ENCODE data around the gene SLC25A18. TPM values are rescaled to one million over a fixed set of nuclear protein-coding genes. Genes with fewer than 3 reads are reported as not detected.

The SLC25A18 gene
- total and polyA plus RNA-seq, 2 of the 8 experiments (the other 6 are each of a cell fraction or from before 2014, with no cell fraction given), result 2.8 to 2.9 TPM

GRCh38 chr22:17631076-17631565, 67.8 kb downstream of the SLC25A18 start:
- FAIRE-seq (no peak), DNase-seq (ENCODE audit: low read depth in 1 of 2, low spot score in 2 of 2) (no peak)
- Histone ChIP-seq H3K27me3 (replicated peaks in 1 of 4; ENCODE audit: control insufficient read depth in 3 of 4, extremely low read depth in 1 of 4, insufficient read depth in 3 of 4, low read length in 3 of 4) (no peaks in the 10 kb centered on the region), H3K36me3 (ENCODE audit: control insufficient read depth in 2 of 4, insufficient read depth in 4 of 4, low read length in 3 of 4) (no peaks in the 10 kb centered on the region), H3K9me3 (ENCODE audit: insufficient read depth in 2 of 2, low read depth in 1 of 2, low read length in 1 of 2) (no peaks in the 10 kb centered on the region), H3K27ac (ENCODE audit: low read depth, low read length) (no peak overlapping the region), H2BK120ac (replicated peaks; ENCODE audit: low read depth, low read length) (no peak overlapping the region), H3K18ac (ENCODE audit: extremely low read depth, low read length) (no peak overlapping the region), H4K8ac (ENCODE audit: extremely low read depth, insufficient read depth, low read length) (no peak overlapping the region), H3K79me1 (ENCODE audit: low read depth, low read length) (peaks cover 2% of the 10 kb centered on the region; the same call in 1 of the 2 replicates), H3K23me2 (ENCODE audit: low read depth, low read length) (peaks cover 4% of the 10 kb centered on the region; the same call in 1 of the 2 replicates), H2BK12ac (ENCODE audit: low read depth, low read length) (no peak overlapping the region), H3K56ac (replicated peaks; ENCODE audit: insufficient read length, low read depth, low read length) (no peak overlapping the region), H3K4me3 (ENCODE audit: extremely low read depth in 1 of 4, insufficient read depth in 2 of 4, low read depth in 3 of 4, low read length in 4 of 4) (no peak overlapping the region), H2BK15ac (ENCODE audit: low read length) (no peak overlapping the region), H3K4me1 (replicated peaks in 1 of 4; ENCODE audit: control insufficient read depth in 3 of 4, insufficient read depth in 4 of 4, low read length in 3 of 4) (no peaks in the 10 kb centered on the region), H3K9ac (replicated peaks in 1 of 4; ENCODE audit: extremely low read depth in 1 of 4, low read depth in 3 of 4, low read length in 3 of 4) (no peak overlapping the region), H3K4me2 (ENCODE audit: insufficient read depth in 1 of 2, low read depth in 2 of 2, low read length in 2 of 2) (no peak overlapping the region), H2BK5ac (ENCODE audit: low read depth, low read length) (no peak overlapping the region), H3K79me2 (ENCODE audit: control insufficient read depth in 1 of 2, insufficient read depth in 2 of 2, low read length in 2 of 2) (peaks cover 3 to 20% of the 10 kb centered on the region in 2 experiments; a peak in 3 of 4 replicates), H3K14ac (ENCODE audit: insufficient read length) (no peak overlapping the region), H2BK20ac (ENCODE audit: low read length) (no peak overlapping the region), H4K91ac (replicated peaks; ENCODE audit: insufficient read length, low read length) (no peak overlapping the region), H3K4ac (replicated peaks; ENCODE audit: insufficient read length, low read depth, low read length) (no peak overlapping the region), H4K20me1 (replicated peaks in 1 of 2; ENCODE audit: control insufficient read depth in 1 of 2, insufficient read depth in 2 of 2, low read length in 2 of 2) (no peaks in the 10 kb centered on the region), H3K23ac (ENCODE audit: insufficient read length) (no peak overlapping the region), H2AK5ac (ENCODE audit: low read depth, low read length) (no peak overlapping the region), H4K5ac (ENCODE audit: insufficient read length, low read depth, low read length) (no peak overlapping the region), H2AFZ (ENCODE audit: low read length) (no peak overlapping the region)
- TF ChIP-seq BACH1 (IDR thresholded peaks at IDR 0.05; ENCODE audit: low read length) (no peak), CBX8 (IDR thresholded peaks at IDR 0.05; ENCODE audit: borderline replicate concordance, low read depth, low read length) (no peak), TCF12 (IDR thresholded peaks at IDR 0.05; ENCODE audit: low read depth, low read length) (no peak), POLR2A (IDR thresholded peaks at IDR 0.05; ENCODE audit: control extremely low read depth in 1 of 2, low read depth in 2 of 2, low read length in 2 of 2) (no peak), CTCF (IDR thresholded peaks at IDR 0.05; ENCODE audit: control extremely low read depth in 1 of 3, insufficient read depth in 1 of 3, low read depth in 1 of 3, low read length in 3 of 3) (no peak), CBX5 (IDR thresholded peaks at IDR 0.05; ENCODE audit: low read depth, low read length) (no peak), CHD1 (IDR thresholded peaks at IDR 0.05; ENCODE audit: low read depth, low read length) (no peak), CEBPB (IDR thresholded peaks at IDR 0.05; ENCODE audit: low read depth, low read length) (no peak), RXRA (IDR thresholded peaks at IDR 0.05; ENCODE audit: insufficient read depth, low read depth, low read length) (no peak), NANOG (IDR thresholded peaks at IDR 0.05; ENCODE audit: insufficient read depth, low read depth, low read length, poor library complexity, severe bottlenecking) (no peak), EP300 (IDR thresholded peaks at IDR 0.05; ENCODE audit: borderline replicate concordance in 1 of 2, low read depth in 2 of 2, low read length in 2 of 2) (no peak), KDM4A (IDR thresholded peaks at IDR 0.05; ENCODE audit: low read depth, low read length, severe bottlenecking) (no peak)
- 90% methylated on average over 9 of the region's 9 CpGs; no CpG with 5 or more reads in 1 of the 2 experiments for WGBS, 2 experiments (ENCODE audit: extremely low coverage in 1 of 2, insufficient coverage in 1 of 2, insufficient read length in 1 of 2, insufficient replicate concordance in 2 of 2, low coverage in 1 of 2, low lambda C conversion rate in 2 of 2, missing lambda C conversion rate in 1 of 2)
- POLR2A ChIA-PET (ENCODE audit: partially characterized antibody), result no interaction called here
- CTCF ChIA-PET (ENCODE audit: partially characterized antibody), result no interaction called here
